Breast epithelium (tissue), 4 donors: ENCODE results near the gene RPS6KC1. TPM values are rescaled to one million over a fixed set of nuclear protein-coding genes. Genes with fewer than 3 reads are reported as not detected.
"Not testable (repeated sequence)": the region's sequence is repeated elsewhere in the genome, so short reads cannot be mapped to it uniquely, and the experiment has no call there.

ENCODE experiments used
- DNase-seq, 2 donors: peaks; one replicate each; pipeline ENCODE4 v3.0.0-alpha.2; 2019; ENCODE audit warnings: low spot score in 2 of 2
- H3K27ac ChIP-seq, 2 donors: fragments of 200-600 bp; sonication (generic) in 1 of 2; one replicate each; pipeline ENCODE4 v1.5.1; 2016 to 2019; ENCODE audit warnings: mild to moderate bottlenecking in 1 of 2
- H3K27me3 ChIP-seq, 2 donors: fragments of 200-600 bp; sonication (generic) in 1 of 2; one replicate each; pipeline versions ENCODE4 v1.5.1 to v1.6.0; 2017 to 2019; ENCODE audit warnings: control low read depth in 1 of 2, mild to moderate bottlenecking in 1 of 2
- H3K36me3 ChIP-seq: fragments of 200-600 bp; one replicate; pipeline ENCODE4 v1.5.1; 2019
- H3K4me1 ChIP-seq, 2 donors: fragments of 200-600 bp; sonication (generic); one replicate each; pipeline ENCODE4 v1.5.1; 2016 to 2019; ENCODE audit warnings: control low read depth in 1 of 2
- H3K4me3 ChIP-seq, 3 donors: fragments of 200-600 bp; sonication (generic); 1 replicate in 2 of 3; 2 replicates in 1 of 3; pipeline ENCODE4 v1.5.1; 2016 to 2019; ENCODE audit warnings: mild to moderate bottlenecking in 3 of 3, moderate library complexity in 2 of 3
- H3K9me3 ChIP-seq, 2 donors: fragments of 200-600 bp; sonication (generic) in 1 of 2; one replicate each; pipeline ENCODE4 v1.5.1; 2016 to 2019; ENCODE audit warnings: control low read depth in 1 of 2
- CTCF ChIP-seq, 3 donors: fragments of 450-650 bp; IDR thresholded peaks; one replicate each; pipeline ENCODE4 v1.5.1; 2016 to 2017; ENCODE audit warnings: antibody characterized with exemption in 3 of 3, mild to moderate bottlenecking in 3 of 3, moderate library complexity in 3 of 3
- POLR2A ChIP-seq: fragments of 450-650 bp; IDR thresholded peaks from one replicate; pipeline ENCODE4 v1.6.1; 2016; ENCODE audit warnings: antibody characterized with exemption, mild to moderate bottlenecking, moderate library complexity
- POLR2AphosphoS5 ChIP-seq, 3 donors: sonication (generic); formaldehyde crosslinking; IDR thresholded peaks; one replicate each; pipeline ENCODE4 v1.6.1; 2017; ENCODE audit warnings: antibody characterized with exemption in 3 of 3
- intact Hi-C: fragments of 100-400 bp; cut with DNase I; formaldehyde crosslinking; loops from one replicate; pipeline ENCODE4 v1.15.1; 2023; ENCODE audit warnings: low total_unique reads
- total RNA-seq, 3 donors: library from RNA; depleted of rRNA; stranded (reverse); fragments of >200 nt; gene quantifications; one replicate each; pipeline ENCODE4 v1.1.0, GENCODE V29; 2016

RPS6KC1 gene
- total RNA-seq, 3 donors from 2014 or later = 26.2 to 32.1 (median 28.2) TPM

GRCh38 chr1:213295860-213296259 lies 244.8 kb downstream of the RPS6KC1 start:
- H3K4me3 ChIP-seq = no peak overlapping the region
- TF ChIP-seq CTCF (IDR thresholded peaks at IDR 0.05) (no peak), POLR2A (no peak), POLR2AphosphoS5 (IDR thresholded peaks at IDR 0.05) (no peak)
- intact Hi-C loops = no loop called here
- no peak for DNase-seq
- no peaks in the 10 kb centered on the region for H3K4me1 ChIP-seq
- H3K36me3 ChIP-seq = no peaks in the 10 kb centered on the region
- H3K27ac ChIP-seq = no peak overlapping the region
- no peaks in the 10 kb centered on the region for H3K27me3 ChIP-seq
- H3K9me3 ChIP-seq = peaks cover 0 to 14% of the 10 kb centered on the region in 2 donors

GRCh38 chr1:213296558-213296957 lies 245.5 kb downstream of the RPS6KC1 start:
- Histone ChIP-seq H3K27me3 (no peaks in the 10 kb centered on the region), H3K9me3 (peaks cover 0 to 14% of the 10 kb centered on the region in 2 donors), H3K4me3 (no peak overlapping the region), H3K4me1 (no peaks in the 10 kb centered on the region), H3K27ac (no peak overlapping the region), H3K36me3 (no peaks in the 10 kb centered on the region)
- no peak for TF ChIP-seq POLR2A
- TF ChIP-seq POLR2AphosphoS5 (IDR thresholded peaks at IDR 0.05) = no peak
- TF ChIP-seq CTCF (IDR thresholded peaks at IDR 0.05) = no peak
- intact Hi-C loops = no loop called here
- no peak for DNase-seq

GRCh38 chr1:213297021-213297420 lies 246.0 kb downstream of the RPS6KC1 start:
- Histone ChIP-seq H3K9me3 (peaks cover 0 to 14% of the 10 kb centered on the region in 2 donors), H3K4me3 (no peak overlapping the region), H3K27me3 (no peaks in the 10 kb centered on the region), H3K36me3 (no peaks in the 10 kb centered on the region), H3K4me1 (no peaks in the 10 kb centered on the region), H3K27ac (no peak overlapping the region)
- DNase-seq = no peak
- TF ChIP-seq POLR2A (no peak), CTCF (IDR thresholded peaks at IDR 0.05) (no peak), POLR2AphosphoS5 (IDR thresholded peaks at IDR 0.05) (no peak)
- intact Hi-C loops = no loop called here

DNA sequence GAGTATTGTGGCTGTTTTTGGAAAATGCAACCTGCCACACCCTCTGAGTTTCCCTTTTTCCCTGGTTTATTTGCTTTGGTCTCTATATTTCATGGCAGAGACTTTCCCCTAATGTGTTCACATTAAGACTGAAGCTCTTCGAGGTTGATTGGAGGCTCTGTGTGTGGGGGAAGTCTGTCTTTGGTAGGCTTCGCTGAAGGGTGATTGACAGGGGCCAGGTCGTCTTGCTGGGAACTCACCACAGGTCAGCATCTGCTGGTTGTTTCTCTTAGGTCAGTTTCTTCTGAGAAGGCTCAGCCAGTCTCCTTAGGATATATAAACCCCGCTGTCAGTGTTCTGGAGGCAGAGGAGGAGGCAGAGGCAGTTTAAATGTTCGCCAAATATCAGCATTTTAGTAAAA lies 249.4 kb downstream of the RPS6KC1 start:
- Histone ChIP-seq H3K27ac (no peak overlapping the region), H3K9me3 (peaks cover 0 to 14% of the 10 kb centered on the region in 2 donors), H3K36me3 (no peaks in the 10 kb centered on the region), H3K27me3 (no peaks in the 10 kb centered on the region), H3K4me1 (no peaks in the 10 kb centered on the region), H3K4me3 (no peak overlapping the region)
- TF ChIP-seq POLR2AphosphoS5 (IDR thresholded peaks at IDR 0.05) (no peak), CTCF (IDR thresholded peaks at IDR 0.05) (no peak), POLR2A (no peak)
- DNase-seq = no peak
- intact Hi-C loops = no loop called here

DNA sequence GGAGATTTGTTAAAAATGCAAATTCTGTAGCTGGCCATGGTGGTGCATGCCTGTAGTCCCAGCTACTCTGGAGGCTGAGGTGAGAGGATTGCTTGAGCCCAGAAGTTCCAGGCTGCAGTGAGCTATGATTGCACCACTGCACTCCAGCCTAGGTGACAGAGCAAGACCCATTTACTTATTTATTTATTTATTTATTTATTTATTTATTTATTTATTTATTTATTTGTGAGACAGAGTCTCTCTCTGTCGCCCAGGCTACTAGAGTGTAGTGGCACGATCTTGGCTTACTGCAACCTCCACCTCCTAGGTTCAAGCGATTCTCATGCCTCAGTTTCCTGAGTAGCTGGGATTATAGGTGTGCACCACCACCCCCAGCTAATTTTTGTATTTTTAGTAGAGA lies 250.5 kb downstream of the RPS6KC1 start:
- H3K27me3 ChIP-seq, H3K27ac ChIP-seq, H3K36me3 ChIP-seq, H3K4me3 ChIP-seq, intact Hi-C loops, H3K4me1 ChIP-seq, DNase-seq: not testable (repeated sequence)
- H3K9me3 ChIP-seq = peaks cover 0 to 13% of the 10 kb centered on the region in 2 donors

DNA sequence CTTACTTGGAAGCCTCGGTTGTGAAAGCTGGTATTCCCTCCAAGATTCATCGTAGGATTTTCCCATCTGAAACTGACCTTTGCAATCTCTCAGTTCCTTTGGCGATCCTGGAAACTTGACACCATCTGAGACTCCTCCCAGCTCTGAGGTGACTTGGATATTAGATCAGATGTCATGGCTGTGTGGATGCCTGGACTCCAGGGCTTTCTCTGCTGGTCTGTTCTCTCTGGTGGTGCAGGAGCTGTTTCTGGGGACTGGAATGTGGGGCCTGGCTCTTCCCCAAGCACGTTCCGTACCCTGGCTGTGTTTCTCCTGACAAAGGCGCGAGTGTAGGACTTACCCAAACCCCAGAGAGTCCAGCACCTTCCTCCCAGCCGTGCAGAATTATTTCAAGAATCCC lies 252.2 kb downstream of the RPS6KC1 start:
- no peaks in the 10 kb centered on the region for H3K4me1 ChIP-seq
- no peak overlapping the region for H3K4me3 ChIP-seq
- no peaks in the 10 kb centered on the region for H3K27me3 ChIP-seq
- no peak overlapping the region for H3K27ac ChIP-seq
- intact Hi-C loops = no loop called here
- no peaks in the 10 kb centered on the region for H3K36me3 ChIP-seq
- peak in 1 of 2 donors; percentile 31 for DNase-seq
- no peaks in the 10 kb centered on the region for H3K9me3 ChIP-seq
- TF ChIP-seq POLR2AphosphoS5 (IDR thresholded peaks at IDR 0.05) = no peak
- no peak for TF ChIP-seq CTCF (IDR thresholded peaks at IDR 0.05)
- TF ChIP-seq POLR2A = no peak
